ENCODE measurements around the gene RPS6KA4.

GRCh38 chr11:64389851-64390250 lies 30.9 kb downstream of the RPS6KA4 start:
- TF ChIP-seq MTF1 (CRISPR knock-in tag; IDR thresholded peaks at IDR 0.05) (no peak), DNMT3B (CRISPR knock-in tag; conservative IDR thresholded peaks at IDR 0.05) (no peak), ZNF317 (CRISPR knock-in tag; IDR thresholded peaks at IDR 0.05) (no peak), ATF6 (CRISPR knock-in tag; conservative IDR thresholded peaks at IDR 0.05) (no peak), PCBP1 (IDR thresholded peaks at IDR 0.05; ENCODE audit: borderline replicate concordance, low read depth, low read length) (no peak), ZNF660 (CRISPR knock-in tag; IDR thresholded peaks at IDR 0.05; ENCODE audit: borderline replicate concordance, low read depth) (no peak), TARDBP (CRISPR knock-in tag; IDR thresholded peaks at IDR 0.05) (no peak), CTCF (CRISPR knock-in tag; IDR thresholded peaks at IDR 0.05) (no peak), EP300 (IDR thresholded peaks at IDR 0.05; ENCODE audit: low read depth in 2 of 2, low read length in 2 of 2) (no peak), EP300 (CRISPR knock-in tag; IDR thresholded peaks at IDR 0.05; ENCODE audit: borderline replicate concordance) (no peak), NR2C2 (CRISPR knock-in tag; IDR thresholded peaks at IDR 0.05; ENCODE audit: borderline replicate concordance) (no peak), ZNF713 (CRISPR knock-in tag; IDR thresholded peaks at IDR 0.05) (no peak), ZBTB7A (CRISPR knock-in tag; IDR thresholded peaks at IDR 0.05) (no peak)
- TF ChIP-seq, protein P1, sequence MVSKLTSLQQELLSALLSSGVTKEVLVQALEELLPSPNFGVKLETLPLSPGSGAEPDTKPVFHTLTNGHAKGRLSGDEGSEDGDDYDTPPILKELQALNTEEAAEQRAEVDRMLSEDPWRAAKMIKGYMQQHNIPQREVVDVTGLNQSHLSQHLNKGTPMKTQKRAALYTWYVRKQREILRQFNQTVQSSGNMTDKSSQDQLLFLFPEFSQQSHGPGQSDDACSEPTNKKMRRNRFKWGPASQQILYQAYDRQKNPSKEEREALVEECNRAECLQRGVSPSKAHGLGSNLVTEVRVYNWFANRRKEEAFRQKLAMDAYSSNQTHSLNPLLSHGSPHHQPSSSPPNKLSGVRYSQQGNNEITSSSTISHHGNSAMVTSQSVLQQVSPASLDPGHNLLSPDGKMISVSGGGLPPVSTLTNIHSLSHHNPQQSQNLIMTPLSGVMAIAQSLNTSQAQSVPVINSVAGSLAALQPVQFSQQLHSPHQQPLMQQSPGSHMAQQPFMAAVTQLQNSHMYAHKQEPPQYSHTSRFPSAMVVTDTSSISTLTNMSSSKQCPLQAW (CRISPR knock-in tag; IDR thresholded peaks at IDR 0.05), result no peak
